BJ (cell line): ENCODE results near the gene PTTG1IP. TPM values are rescaled to one million over a fixed set of nuclear protein-coding genes. Genes with fewer than 3 reads are reported as not detected.
"Not testable (repeated sequence)": the region's sequence is repeated elsewhere in the genome, so short reads cannot be mapped to it uniquely, and the experiment has no call there.

ENCODE experiments used
- CTCF ChIA-PET: fragments of 350-600 bp; formaldehyde crosslinking; extraction: SDS; loops from one replicate; lab custom pipeline; 2021; ENCODE audit warnings: antibody characterized with exemption, inconsistent platforms; lab: Yijun Ruan, JAX
- POLR2A ChIA-PET: fragments of 300-600 bp; sonication (Branson Sonifier 250); formaldehyde crosslinking; extraction: SDS; loops from one replicate; lab custom pipeline; 2021; ENCODE audit warnings: antibody characterized with exemption; lab: Charles Lee
- DNase-seq: peaks from one replicate; pipeline ENCODE4 v3.0.0-alpha.2; 2011; ENCODE audit warnings: low read depth
- H3K27me3 ChIP-seq: 2 replicates; pipeline ENCODE4 v1.6.0; 2011; ENCODE audit warnings: low read length; ENCODE audit not compliant: control insufficient read depth, insufficient read depth
- H3K36me3 ChIP-seq: 2 replicates; pipeline ENCODE4 v1.5.1; 2011; ENCODE audit warnings: low read length; ENCODE audit not compliant: control insufficient read depth, insufficient read depth
- H3K4me3 ChIP-seq: 2 replicates; pipeline ENCODE4 v1.5.1; 2011; ENCODE audit warnings: low read depth, mild to moderate bottlenecking, control low read depth, low read length
- polyA plus RNA-seq: library from polyadenylated mRNA; depleted of rRNA; stranded (reverse); fragments of >200 nt; gene quantifications from 2 replicates; pipeline ENCODE4 v1.2.3, GENCODE V29; 2011
- TF ChIP-seq, protein P1 (sequence below): IDR thresholded peaks from 2 replicates; pipeline ENCODE4 v1.5.1; 2011; ENCODE audit warnings: low read depth, mild to moderate bottlenecking, control low read depth, inconsistent platforms, low read length, moderate library complexity; ENCODE audit not compliant: insufficient read depth

Gene PTTG1IP
- polyA plus RNA-seq, 1 experiment = 249 TPM

DNA sequence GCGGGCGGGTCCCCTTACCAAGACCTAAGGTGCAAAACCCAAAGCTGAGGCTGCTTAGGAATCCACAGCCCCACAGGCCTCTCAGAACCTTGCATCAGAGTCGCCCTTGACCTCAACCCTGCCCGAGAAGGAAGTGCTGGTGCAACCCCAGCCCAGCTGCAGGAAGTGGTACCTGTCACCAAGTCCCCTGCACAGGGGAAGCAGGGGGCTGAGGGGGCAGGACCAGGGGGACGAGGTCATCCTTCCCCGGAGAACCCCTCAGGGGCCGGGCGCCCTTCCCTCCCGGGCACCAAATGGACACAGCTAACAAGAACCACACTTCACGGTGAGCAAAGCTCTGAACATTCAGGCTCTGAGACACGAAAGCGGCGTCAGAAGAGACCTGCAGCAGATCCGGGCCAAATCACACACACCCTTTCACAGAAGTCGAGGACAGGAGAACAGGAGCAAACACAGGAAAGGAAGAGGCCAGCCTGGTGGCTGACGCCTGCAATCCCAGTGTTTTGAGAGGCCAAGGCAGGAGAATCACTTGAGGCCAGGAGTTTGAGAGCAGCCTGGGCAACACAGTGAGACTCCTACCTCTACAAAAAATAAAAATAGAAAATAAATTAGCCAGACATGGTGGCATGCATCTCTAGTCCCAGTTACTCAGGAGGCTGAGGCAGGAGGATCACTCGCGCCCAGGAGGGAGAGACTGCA, 40.8 kb upstream of the PTTG1IP start:
- ChIA-PET POLR2A (no interaction called here), CTCF (interaction anchor here (2.5 kb wide), 1 partner anchor 21 kb away, joined by 11 read pairs; no protein-coding TSS in a partner anchor)
- H3K27me3 ChIP-seq = peaks cover 19% of the 10 kb centered on the region
- TF ChIP-seq, protein P1, sequence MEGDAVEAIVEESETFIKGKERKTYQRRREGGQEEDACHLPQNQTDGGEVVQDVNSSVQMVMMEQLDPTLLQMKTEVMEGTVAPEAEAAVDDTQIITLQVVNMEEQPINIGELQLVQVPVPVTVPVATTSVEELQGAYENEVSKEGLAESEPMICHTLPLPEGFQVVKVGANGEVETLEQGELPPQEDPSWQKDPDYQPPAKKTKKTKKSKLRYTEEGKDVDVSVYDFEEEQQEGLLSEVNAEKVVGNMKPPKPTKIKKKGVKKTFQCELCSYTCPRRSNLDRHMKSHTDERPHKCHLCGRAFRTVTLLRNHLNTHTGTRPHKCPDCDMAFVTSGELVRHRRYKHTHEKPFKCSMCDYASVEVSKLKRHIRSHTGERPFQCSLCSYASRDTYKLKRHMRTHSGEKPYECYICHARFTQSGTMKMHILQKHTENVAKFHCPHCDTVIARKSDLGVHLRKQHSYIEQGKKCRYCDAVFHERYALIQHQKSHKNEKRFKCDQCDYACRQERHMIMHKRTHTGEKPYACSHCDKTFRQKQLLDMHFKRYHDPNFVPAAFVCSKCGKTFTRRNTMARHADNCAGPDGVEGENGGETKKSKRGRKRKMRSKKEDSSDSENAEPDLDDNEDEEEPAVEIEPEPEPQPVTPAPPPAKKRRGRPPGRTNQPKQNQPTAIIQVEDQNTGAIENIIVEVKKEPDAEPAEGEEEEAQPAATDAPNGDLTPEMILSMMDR = no peak
- H3K4me3 ChIP-seq = no peak overlapping the region
- H3K36me3 ChIP-seq = no peaks in the 10 kb centered on the region
- DNase-seq = no peak

DNA sequence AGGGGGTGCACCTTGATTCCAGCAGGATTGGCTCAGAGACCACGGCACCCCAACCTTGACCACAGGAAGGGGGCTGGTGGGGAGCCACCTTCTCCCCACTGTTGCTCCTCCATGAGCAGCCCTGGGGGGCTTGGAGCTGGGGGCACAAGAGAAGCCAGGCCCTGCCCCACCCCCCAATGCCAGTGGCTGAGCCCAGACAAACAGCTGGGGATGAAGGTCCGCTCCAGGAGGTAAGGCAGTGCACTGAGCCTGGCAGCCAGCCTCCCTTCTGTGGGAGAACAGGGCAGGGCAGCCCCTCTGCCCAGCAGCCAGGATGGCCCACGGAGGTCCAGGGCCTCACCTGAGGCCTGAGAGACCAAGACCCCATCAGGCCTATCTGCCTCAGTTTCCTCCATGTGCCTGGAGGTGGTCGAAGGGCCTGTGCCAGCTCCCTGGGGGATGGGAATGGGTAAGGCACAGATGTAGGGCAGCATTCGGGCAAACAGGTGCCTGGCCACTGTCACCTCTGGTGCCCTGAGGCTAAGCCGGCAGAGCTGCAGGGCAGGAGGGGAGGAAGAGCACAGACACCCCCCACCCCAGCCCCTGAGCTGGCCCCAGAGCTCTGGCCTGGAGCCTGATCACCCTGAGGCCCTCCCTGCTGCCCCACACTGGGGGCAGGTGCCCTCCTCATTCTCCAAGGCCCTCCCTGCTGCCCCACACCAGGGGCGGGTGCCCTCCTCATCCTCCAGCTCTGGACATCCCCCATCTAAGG, 40.1 kb upstream of the PTTG1IP start:
- Histone ChIP-seq H3K36me3 (no peaks in the 10 kb centered on the region), H3K27me3 (peaks cover 21% of the 10 kb centered on the region), H3K4me3 (no peak overlapping the region)
- POLR2A ChIA-PET = no interaction called here
- DNase-seq = no peak
- CTCF ChIA-PET = interaction anchor here (2.5 kb wide), 1 partner anchor 20 kb away, joined by 11 read pairs; no protein-coding TSS in a partner anchor
- TF ChIP-seq, protein P1 = no peak

DNA sequence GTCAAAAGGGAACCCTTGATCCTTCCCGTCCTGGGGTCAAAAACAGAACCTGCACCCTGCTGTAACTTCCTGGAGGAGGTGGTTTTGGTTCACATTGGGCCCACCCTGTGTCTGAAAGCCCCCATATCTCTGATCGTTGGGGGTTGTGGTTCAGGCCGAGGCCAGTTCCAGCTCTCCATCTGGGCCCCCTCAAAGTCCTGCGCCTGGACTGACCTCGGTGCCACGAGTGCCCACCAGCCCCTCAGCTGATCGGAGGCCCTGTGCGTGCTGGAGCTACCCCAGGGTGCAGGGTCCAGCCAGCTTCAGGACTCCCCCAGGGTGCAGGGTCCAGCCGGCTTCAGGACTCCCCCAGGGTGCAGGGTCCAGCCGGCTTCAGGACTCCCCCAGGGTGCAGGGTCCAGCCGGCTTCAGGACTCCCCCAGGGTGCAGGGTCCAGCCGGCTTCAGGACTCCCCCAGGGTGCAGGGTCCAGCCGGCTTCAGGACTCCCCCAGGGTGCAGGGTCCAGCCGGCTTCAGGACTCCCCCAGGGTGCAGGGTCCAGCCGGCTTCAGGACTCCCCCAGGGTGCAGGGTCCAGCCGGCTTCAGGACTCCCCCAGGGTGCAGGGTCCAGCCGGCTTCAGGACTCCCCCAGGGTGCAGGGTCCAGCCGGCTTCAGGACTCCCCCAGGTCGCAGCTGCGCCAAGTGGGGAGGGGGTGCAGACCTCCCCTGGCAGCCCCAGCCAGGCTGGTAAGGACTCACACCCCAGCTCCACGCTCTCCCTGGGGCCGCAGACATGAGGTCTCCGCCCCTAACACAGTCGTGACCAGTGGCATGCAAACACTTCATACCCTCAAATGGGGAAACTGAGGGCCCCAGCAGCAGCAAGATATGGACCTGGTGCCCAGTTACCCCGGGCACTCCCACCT, 39.3 kb upstream of the PTTG1IP start:
- POLR2A ChIA-PET, H3K4me3 ChIP-seq, DNase-seq, H3K36me3 ChIP-seq: not testable (repeated sequence)
- CTCF ChIA-PET = interaction anchor here (1.0 to 2.5 kb wide), 2 partner anchors 15 to 19 kb away, joined by 3 to 11 read pairs; no protein-coding TSS in a partner anchor
- H3K27me3 ChIP-seq = peaks cover 20% of the 10 kb centered on the region

DNA sequence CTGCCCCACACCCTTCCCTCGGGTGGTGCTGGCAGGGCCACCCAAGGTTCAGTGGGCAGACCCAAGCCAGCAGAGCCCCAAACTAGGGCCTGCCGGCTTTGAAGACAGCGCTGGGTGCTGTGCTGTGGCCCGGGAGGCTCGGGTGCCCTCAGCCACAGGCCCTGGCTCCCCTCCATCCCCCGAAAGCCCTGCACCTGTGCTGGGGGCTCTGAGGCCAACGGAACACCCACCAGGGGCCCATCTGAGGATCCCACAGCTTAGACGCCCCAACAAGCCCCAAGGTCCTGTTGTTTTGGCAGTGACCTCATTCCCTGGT, 38.6 kb upstream of the PTTG1IP start:
- POLR2A ChIA-PET = no interaction called here
- CTCF ChIA-PET = interaction anchor here (1.0 to 2.5 kb wide), 2 partner anchors 14 to 18 kb away, joined by 3 to 11 read pairs; no protein-coding TSS in a partner anchor
- peaks cover 23% of the 10 kb centered on the region for H3K27me3 ChIP-seq

More for the DNA sequence above, 38.6 kb upstream of the PTTG1IP start:
- TF ChIP-seq, protein P1 = no peak
- Histone ChIP-seq H3K36me3 (no peaks in the 10 kb centered on the region), H3K4me3 (no peak overlapping the region)
- DNase-seq = no peak
